A673 (cell line): ENCODE data around the gene BABAM1. TPM values are rescaled to one million over a fixed set of nuclear protein-coding genes. Genes with fewer than 3 reads are reported as not detected.

ENCODE experiments used
- BruUV-seq: library from RNA; stranded (reverse); fragments of 400-500 nt; replicated peaks from 2 replicates; lab custom pipeline; 2021; lab: Mats Ljungman, UMichigan
- CTCF ChIA-PET: fragments of 300-600 bp; sonication (Branson Sonifier 250); formaldehyde crosslinking; loops from one replicate; lab custom pipeline; 2022; ENCODE audit warnings: antibody characterized with exemption; lab: Charles Lee
- POLR2A ChIA-PET: fragments of 300-600 bp; sonication (Branson Sonifier 250); formaldehyde crosslinking; loops from one replicate; lab custom pipeline; 2022; ENCODE audit warnings: antibody characterized with exemption; ENCODE audit not compliant: low non-redundant PET; lab: Charles Lee
- DNase-seq: peaks from one replicate; pipeline ENCODE4 v3.0.0-alpha.2; 2015; ENCODE audit warnings: low spot score
- H3K27ac ChIP-seq: fragments of 200-600 bp; sonication (generic); 2 replicates; pipeline ENCODE4 v1.5.1; 2016; ENCODE audit warnings: mixed run types, low read depth, mild to moderate bottlenecking, mixed read lengths, antibody characterized with exemption, low read length; ENCODE audit not compliant: poor library complexity, severe bottlenecking
- H3K27me3 ChIP-seq: fragments of 200-600 bp; sonication (generic); replicated peaks from 2 replicates; pipeline ENCODE4 v1.6.1; 2017; ENCODE audit warnings: mixed run types, low read depth, mild to moderate bottlenecking, mixed read lengths, antibody characterized with exemption, low read length; ENCODE audit not compliant: insufficient read depth, poor library complexity
- H3K36me3 ChIP-seq: fragments of 200-600 bp; sonication (generic); 2 replicates; pipeline ENCODE4 v1.6.1; 2016; ENCODE audit warnings: mixed run types, mild to moderate bottlenecking, mixed read lengths, antibody characterized with exemption, low read length; ENCODE audit not compliant: insufficient read depth, poor library complexity, severe bottlenecking
- H3K4me1 ChIP-seq: fragments of 200-600 bp; sonication (generic); 2 replicates; pipeline ENCODE4 v1.6.1; 2017; ENCODE audit warnings: mixed run types, mild to moderate bottlenecking, mixed read lengths, antibody characterized with exemption, low read length; ENCODE audit not compliant: insufficient read depth, poor library complexity, severe bottlenecking
- H3K4me3 ChIP-seq: fragments of 200-600 bp; sonication (generic); 2 replicates; pipeline ENCODE4 v1.5.1; 2016; ENCODE audit warnings: low read depth, mixed run types, mild to moderate bottlenecking, mixed read lengths, low read length; ENCODE audit not compliant: poor library complexity, severe bottlenecking
- H3K9me3 ChIP-seq: fragments of 200-600 bp; sonication (generic); 2 replicates; pipeline ENCODE4 v1.6.1; 2016; ENCODE audit warnings: mixed run types, low read depth, mild to moderate bottlenecking, mixed read lengths, antibody characterized with exemption, low read length; ENCODE audit not compliant: poor library complexity, severe bottlenecking
- EZH2 ChIP-seq: fragments of 200-600 bp; sonication (generic); IDR thresholded peaks from 2 replicates; pipeline ENCODE4 v1.6.1; 2017; ENCODE audit warnings: borderline replicate concordance, low read depth, mild to moderate bottlenecking, mixed read lengths, antibody characterized with exemption, low read length; ENCODE audit not compliant: poor library complexity, severe bottlenecking
- intact Hi-C: fragments of 100-400 bp; cut with micrococcal nuclease; formaldehyde crosslinking; loops from one replicate; pipeline ENCODE4 v1.10.0; 2022; ENCODE audit not compliant: unreplicated experiment
- total RNA-seq: library from RNA; stranded (reverse); gene quantifications from 2 replicates; pipeline ENCODE4 v1.2.3, GENCODE V29; 2021
- TF ChIP-seq, protein P1 (sequence below): fragments of 300-800, 200-600 bp; sonication (generic); conservative IDR thresholded peaks from 2 replicates; pipeline ENCODE4 v1.5.1; 2017; ENCODE audit warnings: low read depth, mild to moderate bottlenecking, antibody characterized with exemption, low read length, moderate library complexity, mixed read lengths

The BABAM1 gene
- total RNA-seq, 1 experiment from 2014 or later, result 147 TPM

DNA sequence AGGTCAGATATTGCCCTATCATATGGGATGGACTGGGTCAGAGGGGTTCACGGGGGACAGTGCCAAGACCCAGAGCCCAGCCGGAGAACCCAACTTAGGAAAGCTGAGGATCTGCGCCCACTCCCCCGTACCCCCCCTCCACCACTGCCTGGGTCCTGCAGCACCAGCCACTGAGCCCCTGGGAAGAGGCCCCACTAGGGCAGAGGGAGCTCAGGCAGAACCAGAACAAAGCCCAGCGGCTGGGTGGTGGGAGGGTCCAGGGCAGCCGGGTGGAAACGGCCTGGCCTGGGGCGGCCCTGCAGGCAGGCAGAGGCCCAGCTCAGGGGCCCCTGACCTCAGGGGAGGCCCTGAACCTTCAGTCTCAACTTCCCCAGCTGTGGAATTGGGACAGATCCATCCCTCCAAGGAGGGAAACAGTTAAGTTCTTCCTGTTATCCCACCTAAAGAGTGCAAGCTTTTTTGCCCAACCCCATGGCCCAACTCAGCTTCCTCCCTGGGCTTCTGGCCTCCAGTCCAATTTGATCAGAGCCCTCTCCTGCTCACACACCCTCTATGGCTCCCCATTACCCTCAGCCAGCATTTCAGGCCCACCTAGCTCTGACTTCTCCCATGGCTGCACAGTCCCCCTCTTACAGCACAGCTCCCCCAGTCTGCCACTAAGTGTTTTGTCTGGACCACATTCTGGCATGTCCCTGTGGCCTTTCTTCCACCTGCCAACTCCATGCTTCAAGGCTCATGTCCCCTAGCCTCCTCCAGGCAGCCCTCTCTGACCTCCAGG, 24.6 kb upstream of the BABAM1 start:
- intact Hi-C loops, result no loop called here
- Histone ChIP-seq H3K27ac (no peak overlapping the region), H3K27me3 (no peaks in the 10 kb centered on the region), H3K4me1 (peaks cover 12% of the 10 kb centered on the region), H3K9me3 (no peaks in the 10 kb centered on the region), H3K36me3 (no peaks in the 10 kb centered on the region), H3K4me3 (no peak overlapping the region)
- no TSS peak for BruUV-seq
- TF ChIP-seq, protein P1, sequence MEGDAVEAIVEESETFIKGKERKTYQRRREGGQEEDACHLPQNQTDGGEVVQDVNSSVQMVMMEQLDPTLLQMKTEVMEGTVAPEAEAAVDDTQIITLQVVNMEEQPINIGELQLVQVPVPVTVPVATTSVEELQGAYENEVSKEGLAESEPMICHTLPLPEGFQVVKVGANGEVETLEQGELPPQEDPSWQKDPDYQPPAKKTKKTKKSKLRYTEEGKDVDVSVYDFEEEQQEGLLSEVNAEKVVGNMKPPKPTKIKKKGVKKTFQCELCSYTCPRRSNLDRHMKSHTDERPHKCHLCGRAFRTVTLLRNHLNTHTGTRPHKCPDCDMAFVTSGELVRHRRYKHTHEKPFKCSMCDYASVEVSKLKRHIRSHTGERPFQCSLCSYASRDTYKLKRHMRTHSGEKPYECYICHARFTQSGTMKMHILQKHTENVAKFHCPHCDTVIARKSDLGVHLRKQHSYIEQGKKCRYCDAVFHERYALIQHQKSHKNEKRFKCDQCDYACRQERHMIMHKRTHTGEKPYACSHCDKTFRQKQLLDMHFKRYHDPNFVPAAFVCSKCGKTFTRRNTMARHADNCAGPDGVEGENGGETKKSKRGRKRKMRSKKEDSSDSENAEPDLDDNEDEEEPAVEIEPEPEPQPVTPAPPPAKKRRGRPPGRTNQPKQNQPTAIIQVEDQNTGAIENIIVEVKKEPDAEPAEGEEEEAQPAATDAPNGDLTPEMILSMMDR, result no peak
- no peak for TF ChIP-seq EZH2
- DNase-seq, result no peak
- ChIA-PET CTCF (interaction anchor here (1.1 kb wide), 1 partner anchor 38 kb away, joined by 3 read pairs; no protein-coding TSS in a partner anchor), POLR2A (no interaction called here)

DNA sequence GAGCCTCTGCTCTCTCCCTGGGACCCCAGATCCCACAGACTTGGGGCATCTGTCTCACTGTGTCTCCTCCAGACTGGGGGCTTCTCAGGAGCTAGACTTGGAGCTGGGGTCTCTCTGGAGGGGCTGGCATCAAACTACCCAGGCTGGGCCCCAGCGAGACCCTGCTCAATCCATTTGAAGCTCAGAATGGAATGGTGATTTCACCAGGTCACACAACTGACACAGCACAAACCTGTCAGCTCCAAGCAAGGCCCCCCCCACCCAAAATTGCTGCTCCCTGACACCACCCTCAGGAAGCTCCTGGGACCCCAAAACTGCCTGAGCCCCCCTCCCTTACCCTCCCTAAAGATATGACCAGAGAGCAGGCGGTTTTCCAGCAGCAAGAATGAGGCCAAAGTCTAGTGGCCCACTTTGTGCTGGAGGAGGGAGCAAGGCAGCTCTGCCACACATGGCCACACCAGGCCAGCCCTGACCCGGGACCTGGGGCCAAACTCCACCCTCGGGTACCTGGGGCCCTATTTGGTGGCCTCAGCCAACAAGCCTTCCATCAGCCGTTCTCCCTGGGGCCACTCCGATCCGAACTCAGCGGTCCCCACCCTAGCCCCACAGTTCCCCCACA, 23.9 kb upstream of the BABAM1 start:
- BruUV-seq, result no TSS peak
- peaks cover 12% of the 10 kb centered on the region for H3K4me1 ChIP-seq
- POLR2A ChIA-PET, result no interaction called here
- H3K4me3 ChIP-seq, result peak overlapping the region; percentile 66
- H3K27ac ChIP-seq, result no peak overlapping the region
- intact Hi-C loops, result no loop called here
- H3K9me3 ChIP-seq, result no peaks in the 10 kb centered on the region
- no peaks in the 10 kb centered on the region for H3K36me3 ChIP-seq
- CTCF ChIA-PET, result interaction anchor here (1.1 kb wide), 1 partner anchor 38 kb away, joined by 3 read pairs; no protein-coding TSS in a partner anchor
- no peak for DNase-seq
- TF ChIP-seq EZH2, result no peak
- TF ChIP-seq, protein P1, result no peak
- H3K27me3 ChIP-seq, result no peaks in the 10 kb centered on the region

DNA sequence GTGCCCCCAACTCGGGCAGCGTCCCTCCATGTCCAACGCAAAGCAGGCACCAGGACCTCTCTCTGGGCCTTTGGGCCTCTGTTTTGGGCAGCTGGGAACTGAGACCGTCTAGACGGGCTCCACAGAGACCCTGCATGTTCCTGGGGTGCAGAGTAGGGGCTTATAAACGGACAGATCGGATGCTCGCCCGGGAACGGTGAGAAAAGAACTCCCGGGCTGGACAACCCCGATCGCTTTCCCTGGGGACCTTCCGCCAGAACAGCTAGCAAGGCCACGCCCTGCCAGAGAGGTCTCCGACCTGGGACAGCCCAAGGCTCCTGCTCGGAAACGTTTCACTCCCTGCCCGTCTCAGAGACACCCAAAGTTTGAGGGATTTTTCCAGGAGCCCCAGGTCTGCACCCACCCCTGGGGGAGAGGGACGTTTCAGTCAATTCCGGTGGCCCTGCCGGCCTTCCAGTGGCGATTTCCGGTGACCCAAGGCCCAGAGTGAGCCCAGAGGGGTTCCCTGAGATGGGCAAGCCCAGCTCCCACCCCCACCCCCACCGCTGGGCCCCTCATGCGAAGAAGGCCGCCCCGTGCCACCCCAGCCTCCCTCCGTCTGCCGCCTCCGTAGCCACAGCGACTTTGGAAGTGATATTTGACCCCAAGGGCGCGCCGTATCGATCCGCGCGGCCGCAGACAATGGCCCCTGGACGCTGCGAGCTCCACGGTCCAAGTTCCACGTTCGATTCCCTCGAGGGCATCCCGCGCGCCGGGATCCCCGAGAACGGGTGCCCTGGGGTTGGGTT, 23.2 kb upstream of the BABAM1 start:
- DNase-seq, result no peak
- Histone ChIP-seq H3K4me1 (peaks cover 12% of the 10 kb centered on the region), H3K27ac (no peak overlapping the region), H3K36me3 (no peaks in the 10 kb centered on the region), H3K27me3 (no peaks in the 10 kb centered on the region), H3K4me3 (peak overlapping the region; percentile 66), H3K9me3 (no peaks in the 10 kb centered on the region)
- intact Hi-C loops, result no loop called here
- ChIA-PET POLR2A (no interaction called here), CTCF (interaction anchor here (1.1 kb wide), 1 partner anchor 39 kb away, joined by 3 read pairs; no protein-coding TSS in a partner anchor)
- BruUV-seq, result no TSS peak
- TF ChIP-seq EZH2, result no peak
- TF ChIP-seq, protein P1, result no peak
